Coronary artery (tissue), 2 donors: ENCODE measurements around the gene OLIG1.

Experiments used
- DNase-seq: peaks from one replicate; pipeline ENCODE4 v3.0.0-alpha.2; 2017; ENCODE audit warnings: low spot score
- H3K27ac ChIP-seq, 2 donors: fragments of 200-600 bp; sonication (generic); one replicate each; pipeline ENCODE4 v1.5.1; 2016 to 2019
- H3K4me3 ChIP-seq: fragments of 200-600 bp; sonication (generic); 2 replicates; pipeline ENCODE4 v1.5.1; 2016; ENCODE audit warnings: mild to moderate bottlenecking, moderate library complexity
- TF ChIP-seq, protein P1 (sequence below): fragments of 200-600 bp; sonication (generic); IDR thresholded peaks from one replicate; pipeline ENCODE4 v1.5.1; 2019; ENCODE audit warnings: antibody characterized with exemption

The OLIG1 gene

DNA sequence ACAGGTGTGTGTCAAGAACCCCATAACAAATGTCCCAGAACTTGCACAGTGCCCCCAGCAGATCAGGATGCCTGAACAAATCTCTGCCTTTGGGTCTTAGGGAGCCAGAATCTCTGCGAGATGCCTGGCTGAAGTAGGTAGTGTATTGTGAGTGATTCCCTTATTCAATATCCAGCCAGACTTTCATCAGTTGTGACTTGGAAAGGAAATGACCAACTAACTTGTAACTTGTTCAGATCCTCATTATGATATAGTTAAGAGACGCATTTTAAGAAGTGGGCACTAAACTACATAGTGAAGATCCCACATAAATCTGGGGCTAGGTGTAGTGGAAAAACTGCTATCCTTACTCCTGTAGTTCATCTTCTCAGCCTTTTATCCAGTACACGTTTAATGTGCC lies 32.4 kb upstream of the OLIG1 start:
- no peak overlapping the region for H3K4me3 ChIP-seq
- no peak overlapping the region for H3K27ac ChIP-seq
- no peak for DNase-seq
- TF ChIP-seq, protein P1, sequence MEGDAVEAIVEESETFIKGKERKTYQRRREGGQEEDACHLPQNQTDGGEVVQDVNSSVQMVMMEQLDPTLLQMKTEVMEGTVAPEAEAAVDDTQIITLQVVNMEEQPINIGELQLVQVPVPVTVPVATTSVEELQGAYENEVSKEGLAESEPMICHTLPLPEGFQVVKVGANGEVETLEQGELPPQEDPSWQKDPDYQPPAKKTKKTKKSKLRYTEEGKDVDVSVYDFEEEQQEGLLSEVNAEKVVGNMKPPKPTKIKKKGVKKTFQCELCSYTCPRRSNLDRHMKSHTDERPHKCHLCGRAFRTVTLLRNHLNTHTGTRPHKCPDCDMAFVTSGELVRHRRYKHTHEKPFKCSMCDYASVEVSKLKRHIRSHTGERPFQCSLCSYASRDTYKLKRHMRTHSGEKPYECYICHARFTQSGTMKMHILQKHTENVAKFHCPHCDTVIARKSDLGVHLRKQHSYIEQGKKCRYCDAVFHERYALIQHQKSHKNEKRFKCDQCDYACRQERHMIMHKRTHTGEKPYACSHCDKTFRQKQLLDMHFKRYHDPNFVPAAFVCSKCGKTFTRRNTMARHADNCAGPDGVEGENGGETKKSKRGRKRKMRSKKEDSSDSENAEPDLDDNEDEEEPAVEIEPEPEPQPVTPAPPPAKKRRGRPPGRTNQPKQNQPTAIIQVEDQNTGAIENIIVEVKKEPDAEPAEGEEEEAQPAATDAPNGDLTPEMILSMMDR = no peak

DNA sequence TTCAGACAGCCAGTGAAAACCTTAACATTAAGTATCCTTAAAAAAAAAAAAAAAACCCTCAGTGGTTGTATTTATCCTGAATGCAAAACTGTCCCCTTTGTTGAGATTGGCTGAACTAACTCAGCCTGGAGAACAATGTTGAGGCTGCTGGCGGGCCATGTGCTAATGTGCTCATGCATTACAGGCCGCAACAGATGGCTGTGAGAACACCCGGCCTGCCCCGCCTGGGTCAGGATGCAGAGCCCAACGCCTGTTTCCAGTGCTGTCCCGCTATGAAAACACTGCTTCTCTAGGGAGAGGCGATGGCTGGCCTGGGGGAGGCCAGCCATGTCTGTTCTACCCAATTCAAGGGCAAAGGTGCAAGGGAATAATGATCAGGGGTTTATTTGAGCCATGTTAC lies 30.4 kb upstream of the OLIG1 start:
- no peak overlapping the region for H3K27ac ChIP-seq
- DNase-seq = no peak
- no peak overlapping the region for H3K4me3 ChIP-seq
- TF ChIP-seq, protein P1 = no peak

DNA sequence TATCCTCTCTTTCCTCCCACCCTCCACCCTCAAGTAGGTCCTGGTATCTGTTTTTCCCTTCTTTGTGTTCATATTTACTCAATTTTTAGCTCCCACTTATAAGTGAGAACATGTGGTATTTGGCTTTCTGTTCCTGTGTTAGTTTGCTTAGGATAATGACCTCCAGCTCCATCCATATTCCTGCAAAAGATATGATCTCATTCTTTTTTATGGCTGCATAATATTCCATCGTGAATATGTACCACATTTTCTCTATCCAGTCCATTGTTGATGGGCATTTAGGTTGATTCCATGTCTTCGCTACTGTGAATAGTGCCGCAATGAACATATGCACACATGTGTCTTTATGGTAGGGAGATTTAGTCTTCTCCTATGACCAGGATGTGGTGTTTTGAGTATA lies 29.7 kb upstream of the OLIG1 start:
- no peak overlapping the region for H3K4me3 ChIP-seq
- H3K27ac ChIP-seq = no peak overlapping the region
- no peak for DNase-seq
- TF ChIP-seq, protein P1 = no peak

DNA sequence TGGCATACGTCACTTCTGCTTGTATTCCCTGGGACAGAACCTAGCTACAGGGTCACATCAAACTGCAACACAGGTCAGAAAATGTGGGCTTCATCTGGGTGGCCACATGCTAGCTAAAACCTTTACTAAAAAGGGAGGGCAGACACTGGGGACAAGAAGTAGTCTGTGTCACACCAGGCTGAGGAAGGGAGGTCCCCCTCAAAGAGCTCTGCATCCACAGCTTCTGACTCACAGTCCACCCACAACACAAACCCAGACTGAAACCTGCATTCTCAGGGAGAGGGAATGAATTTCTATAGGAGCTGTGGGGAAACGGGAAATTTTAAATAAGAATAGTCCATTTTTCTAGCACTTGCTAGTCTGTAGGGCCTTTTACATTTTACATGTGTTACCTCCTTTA lies 28.0 kb upstream of the OLIG1 start:
- Histone ChIP-seq H3K27ac (no peak overlapping the region), H3K4me3 (no peak overlapping the region)
- TF ChIP-seq, protein P1 = no peak
- no peak for DNase-seq

DNA sequence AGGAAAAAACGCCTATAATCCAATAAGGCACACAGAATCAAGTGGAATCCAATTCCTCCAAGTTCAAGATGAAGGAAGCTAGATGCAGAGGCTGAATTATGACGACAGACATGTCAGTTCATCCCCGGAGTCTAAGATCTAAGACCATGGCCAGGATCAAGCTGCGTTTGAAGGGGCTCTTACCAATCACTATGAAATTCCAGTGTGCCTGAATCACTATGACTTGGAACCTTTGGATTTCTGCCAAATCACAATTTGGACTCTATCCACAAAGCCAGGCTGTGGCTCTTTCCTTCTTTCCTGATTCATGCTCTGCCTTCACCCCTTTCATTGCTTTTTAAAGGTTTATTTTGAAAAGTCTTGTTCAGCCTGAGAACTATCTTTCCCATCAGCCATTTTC lies 27.1 kb upstream of the OLIG1 start:
- DNase-seq = no peak
- TF ChIP-seq, protein P1 = no peak
- H3K4me3 ChIP-seq = no peak overlapping the region
- H3K27ac ChIP-seq = no peak overlapping the region

DNA sequence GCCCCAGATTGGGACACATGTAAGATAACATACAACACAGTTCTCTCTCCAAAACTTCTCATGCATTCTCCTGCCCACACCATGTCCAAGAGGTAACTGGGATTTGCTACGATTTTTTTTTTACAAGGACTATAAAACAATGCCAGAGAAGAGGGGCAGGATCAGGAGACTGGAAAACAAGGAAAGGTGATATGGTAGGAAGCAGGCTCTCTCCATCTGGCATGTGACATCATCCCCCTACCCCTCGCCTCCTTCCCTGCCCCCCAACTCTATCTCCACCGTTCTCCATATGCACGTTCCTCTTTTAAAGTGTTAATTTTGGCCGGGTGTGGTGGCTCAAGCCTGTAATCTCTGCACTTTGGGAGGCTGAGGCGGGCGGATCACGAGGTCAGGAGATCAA lies 23.5 kb upstream of the OLIG1 start:
- no peak overlapping the region for H3K4me3 ChIP-seq
- no peak for DNase-seq
- TF ChIP-seq, protein P1 = no peak
- no peak overlapping the region for H3K27ac ChIP-seq

DNA sequence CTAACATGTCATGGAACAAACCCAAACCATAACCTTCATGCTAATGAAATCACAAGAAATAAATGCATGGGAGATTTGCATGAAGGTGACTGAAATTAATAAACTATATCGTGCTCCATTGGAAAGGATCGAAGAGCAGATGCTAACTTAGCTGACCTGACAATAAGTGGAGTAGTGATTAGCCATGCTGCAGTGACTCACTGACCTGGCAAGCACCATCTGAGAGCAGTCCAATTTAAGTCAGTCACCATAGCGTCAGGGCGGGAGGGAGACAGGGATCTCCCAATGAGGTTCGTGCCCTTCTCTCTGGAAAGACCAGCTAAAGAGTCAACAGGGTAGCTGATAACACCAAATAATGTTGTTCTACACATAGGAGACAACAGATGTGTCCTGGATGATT lies 22.7 kb upstream of the OLIG1 start:
- H3K27ac ChIP-seq = no peak overlapping the region
- H3K4me3 ChIP-seq = no peak overlapping the region
- TF ChIP-seq, protein P1 = no peak
- no peak for DNase-seq
